ENCODE data around the gene JOSD1. TPM values are rescaled to one million over a fixed set of nuclear protein-coding genes. Genes with fewer than 3 reads are reported as not detected.

Gene JOSD1
- total RNA-seq, 1 donor from 2014 or later: 123 TPM

- H3K27me3 ChIP-seq (ENCODE audit: control insufficient read depth, insufficient read depth, low read length): no peaks in the 10 kb centered on the region
- TF ChIP-seq CTCF (IDR thresholded peaks at IDR 0.05; ENCODE audit: insufficient read depth, low read length, severe bottlenecking): no peak
- H3K4me3 ChIP-seq (ENCODE audit: low read depth, low read length): no peak overlapping the region
- peaks cover 44% of the 10 kb centered on the region for H3K36me3 ChIP-seq (ENCODE audit: control insufficient read depth, insufficient read depth, low read length)
- no peak for DNase-seq (ENCODE audit: low read depth)
- FAIRE-seq: no peak
These were observed 34.4 kb upstream of the JOSD1 start for GRCh38 chr22:38735126-38735464.

- H3K36me3 ChIP-seq (ENCODE audit: control insufficient read depth, insufficient read depth, low read length): peaks cover 43% of the 10 kb centered on the region
These were observed 33.8 kb upstream of the JOSD1 start for GRCh38 chr22:38734421-38735100.

GRCh38 chr22:38733724-38734381 is 33.1 kb upstream of the JOSD1 start:
- no peak for DNase-seq (ENCODE audit: low read depth)
- H3K27me3 ChIP-seq (ENCODE audit: control insufficient read depth, insufficient read depth, low read length): no peaks in the 10 kb centered on the region

More at GRCh38 chr22:38734421-38735100, 33.8 kb upstream of the JOSD1 start:
- no peaks in the 10 kb centered on the region for H3K27me3 ChIP-seq (ENCODE audit: control insufficient read depth, insufficient read depth, low read length)
- FAIRE-seq: no peak
- TF ChIP-seq CTCF (IDR thresholded peaks at IDR 0.05; ENCODE audit: insufficient read depth, low read length, severe bottlenecking): no peak
- DNase-seq (ENCODE audit: low read depth): no peak
- no peak overlapping the region for H3K4me3 ChIP-seq (ENCODE audit: low read depth, low read length)

GRCh38 chr22:38733329-38733723 is 32.6 kb upstream of the JOSD1 start:
- TF ChIP-seq CTCF (IDR thresholded peaks at IDR 0.05; ENCODE audit: insufficient read depth, low read length, severe bottlenecking): peak; percentile 86
- H3K36me3 ChIP-seq (ENCODE audit: control insufficient read depth, insufficient read depth, low read length): peaks cover 39% of the 10 kb centered on the region
- no peak for FAIRE-seq

More at GRCh38 chr22:38733724-38734381, 33.1 kb upstream of the JOSD1 start:
- FAIRE-seq: no peak
- no peak for TF ChIP-seq CTCF (IDR thresholded peaks at IDR 0.05; ENCODE audit: insufficient read depth, low read length, severe bottlenecking)
- Histone ChIP-seq H3K4me3 (ENCODE audit: low read depth, low read length) (no peak overlapping the region), H3K36me3 (ENCODE audit: control insufficient read depth, insufficient read depth, low read length) (peaks cover 43% of the 10 kb centered on the region)

GRCh38 chr22:38732251-38732815 is 31.6 kb upstream of the JOSD1 start:
- H3K36me3 ChIP-seq (ENCODE audit: control insufficient read depth, insufficient read depth, low read length): peaks cover 39% of the 10 kb centered on the region
- no peak overlapping the region for H3K4me3 ChIP-seq (ENCODE audit: low read depth, low read length)
- DNase-seq (ENCODE audit: low read depth): no peak
- H3K27me3 ChIP-seq (ENCODE audit: control insufficient read depth, insufficient read depth, low read length): no peaks in the 10 kb centered on the region
- FAIRE-seq: peak; percentile 89
- no peak for TF ChIP-seq CTCF (IDR thresholded peaks at IDR 0.05; ENCODE audit: insufficient read depth, low read length, severe bottlenecking)

More at GRCh38 chr22:38733329-38733723, 32.6 kb upstream of the JOSD1 start:
- Histone ChIP-seq H3K27me3 (ENCODE audit: control insufficient read depth, insufficient read depth, low read length) (no peaks in the 10 kb centered on the region), H3K4me3 (ENCODE audit: low read depth, low read length) (no peak overlapping the region)
- peak; percentile 13 for DNase-seq (ENCODE audit: low read depth)
